GM19468 (cell line): ENCODE data around the gene QPCT.

ENCODE experiments used
- ATAC-seq: cut with Tn5 transposase; IDR thresholded peaks from one replicate; pipeline ENCODE4 v1.9.1; 2021; ENCODE audit warnings: mild to moderate bottlenecking, moderate library complexity, moderate number of reproducible peaks; ENCODE audit not compliant: unreplicated experiment; ENCODE audit errors: extremely low read depth

Gene QPCT

DNA sequence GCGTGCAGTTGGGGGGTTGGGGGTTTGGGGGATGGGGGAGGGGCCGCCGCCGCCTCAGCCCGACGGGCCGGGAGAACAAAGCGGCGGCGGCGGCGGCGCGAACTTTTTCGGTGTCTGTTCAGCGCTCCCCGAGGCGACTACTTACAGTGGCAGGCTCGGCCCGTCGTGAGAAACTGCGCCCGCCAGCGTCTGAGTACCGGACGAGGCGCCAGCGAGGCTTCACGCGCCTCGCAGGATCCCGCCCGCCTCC, 20.0 kb upstream of the QPCT start:
- ATAC-seq = no peak

DNA sequence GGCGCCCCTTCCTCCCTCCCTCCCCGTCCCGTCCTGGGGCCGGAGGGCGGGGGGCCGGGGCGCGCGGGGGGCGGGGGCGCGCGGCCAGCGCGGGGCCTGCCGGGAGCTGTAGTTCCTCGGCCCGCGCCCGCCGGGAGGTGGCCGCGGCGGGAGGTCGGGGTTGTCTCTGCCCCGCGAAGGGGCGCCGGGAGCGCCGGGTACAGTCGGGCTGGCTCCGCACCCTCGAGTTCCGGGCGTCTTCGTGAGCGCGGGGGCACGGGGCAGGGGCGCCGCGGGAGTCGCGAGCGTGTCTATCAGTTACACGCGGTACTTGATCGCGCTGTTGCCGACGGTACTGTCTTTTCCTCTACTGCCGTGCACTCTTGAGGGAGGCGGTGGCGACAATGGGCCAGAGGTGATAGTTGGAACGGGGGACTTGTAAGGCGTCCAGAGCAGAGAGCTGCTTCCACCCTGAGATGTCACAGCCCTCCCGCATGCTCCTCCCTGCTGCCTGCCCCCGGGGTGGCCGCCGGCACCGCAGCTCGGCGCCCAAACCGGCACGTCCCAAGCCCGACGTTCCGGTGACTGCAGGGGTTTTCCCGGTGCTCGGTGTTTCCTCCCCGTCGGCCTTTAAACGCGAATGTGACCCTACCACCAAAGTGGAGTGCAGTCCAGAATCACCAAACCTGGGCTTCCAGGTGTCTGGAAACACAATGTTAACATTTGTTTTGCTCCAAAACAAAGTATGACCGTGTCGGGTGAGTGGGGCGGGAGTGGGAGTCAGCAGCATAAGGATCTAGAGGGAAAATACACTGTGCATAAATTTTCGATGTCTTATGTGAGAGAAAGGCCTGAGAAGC, 19.4 kb upstream of the QPCT start, which contains the start of gene PRKD3:
TSS of gene PRKD3 (minus strand) at position 48 of the 839 bp plus-strand sequence. CDS start 8,309 bp downstream, outside the sequence.
- peak; percentile 42 for ATAC-seq

DNA sequence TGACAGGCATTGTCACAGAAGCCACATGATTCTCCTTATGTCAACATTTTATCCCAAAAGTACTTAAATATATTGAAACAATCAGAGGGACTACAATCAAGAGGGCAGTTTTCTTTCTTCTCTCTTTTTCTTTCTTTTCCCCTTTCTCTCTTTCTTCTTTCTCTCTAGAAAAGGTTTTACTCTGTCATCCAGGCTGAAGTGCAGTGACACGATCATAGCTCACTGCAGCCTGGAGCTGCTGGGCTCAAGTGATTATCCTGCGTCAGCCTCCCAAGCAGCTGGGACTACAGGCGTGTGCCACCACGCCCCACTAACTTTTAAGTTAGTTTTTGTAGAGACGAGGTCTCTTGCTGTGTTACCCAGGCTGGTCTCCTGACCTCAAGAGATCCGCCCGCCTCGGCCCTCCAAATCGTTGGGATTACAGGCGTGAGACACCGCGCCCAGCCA, 18.8 kb upstream of the QPCT start:
- ATAC-seq = no peak

DNA sequence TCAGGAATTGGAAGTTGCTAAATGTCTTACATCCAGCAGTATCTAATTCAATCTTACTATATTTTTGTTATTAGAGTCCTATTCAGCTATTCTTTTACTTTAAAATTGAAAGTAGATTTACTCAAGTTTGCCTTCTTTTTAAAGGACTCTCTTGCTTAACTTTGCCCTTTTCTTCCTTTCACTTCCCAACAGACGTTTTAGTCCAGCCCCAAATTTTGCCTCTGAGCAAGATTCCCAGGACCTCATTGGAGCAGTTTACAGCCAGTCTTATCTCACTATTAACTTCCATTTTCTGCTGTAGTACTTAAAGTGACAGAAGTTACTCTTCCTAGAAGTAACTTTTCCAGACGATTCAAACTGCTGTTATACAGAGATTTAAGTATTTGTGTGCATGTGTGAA, 18.1 kb upstream of the QPCT start:
- no peak for ATAC-seq

DNA sequence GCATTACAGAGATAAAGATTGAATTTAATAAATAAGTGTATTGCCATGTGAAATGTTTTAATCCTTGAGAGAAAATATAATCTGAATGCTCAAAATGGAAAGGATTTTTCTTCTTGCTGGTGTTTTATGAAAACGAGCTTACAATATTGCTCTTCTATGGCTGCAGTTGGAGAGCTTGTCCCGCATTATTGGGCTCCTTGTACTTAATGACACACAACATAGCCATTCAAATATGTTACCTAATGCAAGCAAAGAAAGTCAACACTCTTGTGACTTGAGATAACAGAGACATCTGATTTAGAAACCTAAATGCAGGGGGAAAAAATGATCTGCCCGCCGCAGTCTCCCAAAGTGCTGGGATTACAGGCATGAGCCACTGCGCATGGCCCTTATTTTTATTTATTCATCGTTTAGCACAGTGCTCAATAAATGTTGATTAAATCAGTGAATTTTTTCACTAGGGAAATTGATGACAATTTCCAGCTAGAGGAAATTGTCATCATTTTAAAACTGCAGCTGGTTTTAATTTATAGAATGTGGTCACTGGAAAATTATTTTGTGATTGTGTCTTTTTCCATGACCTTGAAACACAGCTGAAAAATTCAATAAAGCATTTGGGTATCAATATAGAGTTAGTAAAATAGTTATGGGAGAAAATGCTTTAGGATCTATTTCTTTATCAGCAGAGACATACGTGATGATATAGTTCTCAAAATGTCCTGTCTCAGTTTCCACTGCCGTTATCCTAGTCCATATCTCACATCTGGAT, 17.4 kb upstream of the QPCT start:
- ATAC-seq = no peak

GRCh38 chr2:37330681-37331080, 13.7 kb upstream of the QPCT start:
- no peak for ATAC-seq

- no peak for ATAC-seq
Measured at GRCh38 chr2:37332560-37332959, 11.9 kb upstream of the QPCT start.

GRCh38 chr2:37333256-37333655, 11.2 kb upstream of the QPCT start:
- ATAC-seq = no peak

GRCh38 chr2:37335604-37336003, 8.8 kb upstream of the QPCT start:
- no peak for ATAC-seq

GRCh38 chr2:37337620-37338280, 6.7 kb upstream of the QPCT start:
- ATAC-seq = no peak

- ATAC-seq = no peak
Measured at GRCh38 chr2:37338933-37339332, 5.5 kb upstream of the QPCT start.

GRCh38 chr2:37340637-37341036, 3.8 kb upstream of the QPCT start:
- ATAC-seq = no peak

- ATAC-seq = no peak
Measured at GRCh38 chr2:37342591-37343220, 1.7 kb upstream of the QPCT start.

- no peak for ATAC-seq
Measured at GRCh38 chr2:37343537-37344434, 644 bp upstream of the QPCT start.

- ATAC-seq = no peak
Measured at GRCh38 chr2:37348155-37348554, 3.7 kb downstream of the QPCT start.

DNA sequence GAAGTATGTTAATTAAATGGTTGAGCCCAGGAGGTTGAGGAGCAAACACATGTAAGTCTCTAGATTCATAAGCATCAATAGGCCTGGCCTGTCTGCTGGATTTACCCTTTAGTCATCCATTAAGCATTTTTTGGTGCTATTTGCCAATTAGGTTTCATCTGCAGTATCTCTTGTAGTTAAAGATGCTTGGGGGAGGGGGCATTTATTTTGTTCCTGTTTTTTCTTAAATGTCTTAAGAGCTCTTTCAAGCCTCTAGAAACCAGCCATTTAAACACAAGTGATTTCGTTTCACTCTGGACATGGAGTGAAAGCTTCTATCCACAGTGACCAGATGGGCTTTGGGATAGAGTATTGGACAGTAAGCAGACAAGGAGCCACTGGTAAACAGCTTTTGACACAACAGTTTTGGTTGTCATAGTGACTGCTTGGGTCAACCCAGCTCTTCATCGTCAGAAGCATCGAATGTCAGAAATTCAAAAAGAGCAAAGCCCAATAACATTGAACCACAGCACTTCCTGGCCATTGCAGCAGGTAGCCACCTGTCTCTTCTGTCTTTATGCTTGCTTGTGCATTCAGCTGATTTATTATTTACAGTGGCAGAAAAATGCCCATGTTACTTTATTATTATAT, 4.9 kb downstream of the QPCT start:
- ATAC-seq = no peak

DNA sequence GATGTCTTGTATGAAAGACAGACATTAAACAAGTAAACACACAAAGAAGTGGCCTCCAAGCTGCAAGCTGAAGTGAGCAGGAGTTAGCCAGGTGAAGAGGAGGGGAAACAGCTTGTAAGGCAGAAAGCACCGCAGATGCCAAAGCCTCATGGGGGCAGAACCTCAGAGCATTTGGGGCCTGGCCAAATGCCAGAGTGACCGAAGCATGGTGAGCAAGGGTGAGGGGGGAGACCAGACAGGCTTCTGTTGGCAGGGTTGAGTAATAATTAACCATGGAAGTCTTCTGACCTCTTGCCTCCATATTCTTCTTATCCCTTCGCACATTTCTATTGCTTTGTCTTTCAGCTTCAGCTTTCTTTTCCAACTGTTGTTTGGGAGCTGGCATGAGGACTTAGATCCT, 5.6 kb downstream of the QPCT start:
- ATAC-seq = peak; percentile 57

- no peak for ATAC-seq
Measured at GRCh38 chr2:37354531-37354930, 10.1 kb downstream of the QPCT start.

DNA sequence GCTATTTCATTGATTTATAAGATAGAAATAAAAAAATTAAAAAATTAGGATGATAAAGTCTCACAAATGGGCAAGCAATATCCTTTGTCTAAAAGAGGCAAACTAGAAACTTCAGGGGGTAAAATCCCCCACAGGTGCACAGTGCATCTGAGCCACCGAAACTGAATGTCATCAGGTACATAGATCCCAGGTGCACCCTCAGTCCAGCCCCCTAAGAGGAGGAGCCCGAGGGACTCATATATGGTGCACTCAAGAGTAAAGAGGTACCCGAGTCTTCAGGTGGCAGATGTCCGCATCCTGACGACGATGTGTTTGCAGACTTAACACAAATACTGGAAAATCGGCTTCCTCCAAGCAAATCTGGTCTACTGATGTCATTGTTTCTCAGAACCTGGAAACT, 11.3 kb downstream of the QPCT start:
- no peak for ATAC-seq
